ENCODE data around the gene CNTN4. TPM values are rescaled to one million over a fixed set of nuclear protein-coding genes. Genes with fewer than 3 reads are reported as not detected.

CNTN4 gene
- total and polyA plus RNA-seq, 2 of the 8 experiments (the other 6 are each of a cell fraction or from before 2014, with no cell fraction given): 0.41 to 2.2 TPM

DNA sequence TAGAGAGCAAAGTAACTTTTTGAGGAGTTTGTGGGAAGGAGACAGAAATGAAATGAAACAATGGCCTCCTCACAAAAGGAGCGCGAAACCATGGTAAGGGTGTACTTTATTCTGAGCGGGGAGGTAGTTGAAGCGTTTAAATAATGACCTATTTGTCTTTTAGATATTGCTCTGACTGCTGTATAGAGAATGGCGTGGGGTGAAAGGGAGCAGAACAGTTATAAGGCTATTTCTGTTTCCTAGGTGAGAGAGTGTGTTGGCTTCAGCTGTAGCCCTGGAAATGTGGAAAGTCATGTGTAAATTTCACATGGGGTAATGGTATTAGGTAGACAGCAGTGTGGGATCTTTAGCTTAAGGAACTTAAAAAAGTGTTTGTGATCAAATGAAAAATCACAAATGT is 54.9 kb downstream of the CNTN4 start:
- H2BK5ac ChIP-seq (ENCODE audit: low read depth, low read length): no peak overlapping the region
- H3K9me3 ChIP-seq (ENCODE audit: insufficient read depth in 2 of 2, low read depth in 1 of 2, low read length in 1 of 2): no peaks in the 10 kb centered on the region
- H4K20me1 ChIP-seq (replicated peaks in 1 of 2; ENCODE audit: control insufficient read depth in 1 of 2, insufficient read depth in 2 of 2, low read length in 2 of 2): no peaks in the 10 kb centered on the region
- TF ChIP-seq SIX5 (IDR thresholded peaks at IDR 0.05; ENCODE audit: low read depth, low read length) (no peak), YY1 (IDR thresholded peaks at IDR 0.05; ENCODE audit: low read depth, low read length) (no peak), SIRT6 (IDR thresholded peaks at IDR 0.05; ENCODE audit: low read length) (no peak), TAF7 (optimal IDR thresholded peaks at IDR 0.05; ENCODE audit: borderline replicate concordance, low read depth, low read length) (no peak), RAD21 (IDR thresholded peaks at IDR 0.05 in 1 of 2, conservative IDR thresholded peaks at IDR 0.05 in 1 of 2; ENCODE audit: low read depth in 2 of 2, low read length in 2 of 2) (no peak), CHD1 (IDR thresholded peaks at IDR 0.05; ENCODE audit: low read depth, low read length) (no peak), GTF2F1 (IDR thresholded peaks at IDR 0.05; ENCODE audit: borderline replicate concordance, low read depth, low read length) (no peak)
- TF ChIP-seq, protein P1, sequence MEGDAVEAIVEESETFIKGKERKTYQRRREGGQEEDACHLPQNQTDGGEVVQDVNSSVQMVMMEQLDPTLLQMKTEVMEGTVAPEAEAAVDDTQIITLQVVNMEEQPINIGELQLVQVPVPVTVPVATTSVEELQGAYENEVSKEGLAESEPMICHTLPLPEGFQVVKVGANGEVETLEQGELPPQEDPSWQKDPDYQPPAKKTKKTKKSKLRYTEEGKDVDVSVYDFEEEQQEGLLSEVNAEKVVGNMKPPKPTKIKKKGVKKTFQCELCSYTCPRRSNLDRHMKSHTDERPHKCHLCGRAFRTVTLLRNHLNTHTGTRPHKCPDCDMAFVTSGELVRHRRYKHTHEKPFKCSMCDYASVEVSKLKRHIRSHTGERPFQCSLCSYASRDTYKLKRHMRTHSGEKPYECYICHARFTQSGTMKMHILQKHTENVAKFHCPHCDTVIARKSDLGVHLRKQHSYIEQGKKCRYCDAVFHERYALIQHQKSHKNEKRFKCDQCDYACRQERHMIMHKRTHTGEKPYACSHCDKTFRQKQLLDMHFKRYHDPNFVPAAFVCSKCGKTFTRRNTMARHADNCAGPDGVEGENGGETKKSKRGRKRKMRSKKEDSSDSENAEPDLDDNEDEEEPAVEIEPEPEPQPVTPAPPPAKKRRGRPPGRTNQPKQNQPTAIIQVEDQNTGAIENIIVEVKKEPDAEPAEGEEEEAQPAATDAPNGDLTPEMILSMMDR (IDR thresholded peaks at IDR 0.05; ENCODE audit: control extremely low read depth in 1 of 3, insufficient read depth in 1 of 3, low read depth in 1 of 3, low read length in 3 of 3): no peak
- H3K4me3 ChIP-seq (ENCODE audit: extremely low read depth in 1 of 4, insufficient read depth in 2 of 4, low read depth in 3 of 4, low read length in 4 of 4): no peak overlapping the region
- 80% methylated on average over 5 of the region's 5 CpGs; no CpG with 5 or more reads in 1 of the 2 experiments for WGBS, 2 experiments (ENCODE audit: extremely low coverage in 1 of 2, insufficient coverage in 1 of 2, insufficient read length in 1 of 2, insufficient replicate concordance in 2 of 2, low coverage in 1 of 2, low lambda C conversion rate in 2 of 2, missing lambda C conversion rate in 1 of 2)
- no peak overlapping the region for H3K18ac ChIP-seq (ENCODE audit: extremely low read depth, low read length)
- no peak overlapping the region for H3K14ac ChIP-seq (ENCODE audit: insufficient read length)
- no peak overlapping the region for H3K4me2 ChIP-seq (ENCODE audit: insufficient read depth in 1 of 2, low read depth in 2 of 2, low read length in 2 of 2)
- no peaks in the 10 kb centered on the region; the same call in 1 of the 2 replicates for H3K23me2 ChIP-seq (ENCODE audit: low read depth, low read length)
- H3K27ac ChIP-seq (ENCODE audit: low read depth, low read length): no peak overlapping the region
- no peak overlapping the region for H2AK5ac ChIP-seq (ENCODE audit: low read depth, low read length)
- H3K56ac ChIP-seq (replicated peaks; ENCODE audit: insufficient read length, low read depth, low read length): no peak overlapping the region
- H3K79me1 ChIP-seq (ENCODE audit: low read depth, low read length): no peaks in the 10 kb centered on the region
- H2BK12ac ChIP-seq (ENCODE audit: low read depth, low read length): no peak overlapping the region
- POLR2A ChIA-PET (ENCODE audit: partially characterized antibody): no interaction called here
- H4K8ac ChIP-seq (ENCODE audit: extremely low read depth, insufficient read depth, low read length): no peak overlapping the region
- no peak overlapping the region for H3K9ac ChIP-seq (replicated peaks in 1 of 4; ENCODE audit: extremely low read depth in 1 of 4, low read depth in 3 of 4, low read length in 3 of 4)
- no peaks in the 10 kb centered on the region for H3K4me1 ChIP-seq (replicated peaks in 1 of 4; ENCODE audit: control insufficient read depth in 3 of 4, insufficient read depth in 4 of 4, low read length in 3 of 4)
- H2AFZ ChIP-seq (ENCODE audit: low read length): no peak overlapping the region
- H3K79me2 ChIP-seq (ENCODE audit: control insufficient read depth in 1 of 2, insufficient read depth in 2 of 2, low read length in 2 of 2): no peaks in the 10 kb centered on the region
- H3K27me3 ChIP-seq (replicated peaks in 1 of 4; ENCODE audit: control insufficient read depth in 3 of 4, extremely low read depth in 1 of 4, insufficient read depth in 3 of 4, low read length in 3 of 4): peaks cover 0 to 3% (median 0%) of the 10 kb centered on the region in 4 experiments; a peak in 2 of 7 replicates
- H4K5ac ChIP-seq (ENCODE audit: insufficient read length, low read depth, low read length): no peak overlapping the region
- H2BK20ac ChIP-seq (ENCODE audit: low read length): no peak overlapping the region
- no peak overlapping the region for H4K91ac ChIP-seq (replicated peaks; ENCODE audit: insufficient read length, low read length)
- H3K23ac ChIP-seq (ENCODE audit: insufficient read length): no peak overlapping the region
- H2BK15ac ChIP-seq (ENCODE audit: low read length): no peak overlapping the region
- DNase-seq (ENCODE audit: low read depth in 1 of 2, low spot score in 2 of 2) (no peak), FAIRE-seq (no peak)
- CTCF ChIA-PET (ENCODE audit: partially characterized antibody): interaction anchor here (0.6 to 4.4 kb wide), 3 partner anchors 9 to 24 kb away, joined by 3 to 17 read pairs (median 4); no protein-coding TSS in a partner anchor
- no peaks in the 10 kb centered on the region for H3K36me3 ChIP-seq (ENCODE audit: control insufficient read depth in 2 of 4, insufficient read depth in 4 of 4, low read length in 3 of 4)
- no peak overlapping the region for H3K4ac ChIP-seq (replicated peaks; ENCODE audit: insufficient read length, low read depth, low read length)
- H2BK120ac ChIP-seq (replicated peaks; ENCODE audit: low read depth, low read length): no peak overlapping the region
